ENCODE results near the gene ATRIP.

DNA sequence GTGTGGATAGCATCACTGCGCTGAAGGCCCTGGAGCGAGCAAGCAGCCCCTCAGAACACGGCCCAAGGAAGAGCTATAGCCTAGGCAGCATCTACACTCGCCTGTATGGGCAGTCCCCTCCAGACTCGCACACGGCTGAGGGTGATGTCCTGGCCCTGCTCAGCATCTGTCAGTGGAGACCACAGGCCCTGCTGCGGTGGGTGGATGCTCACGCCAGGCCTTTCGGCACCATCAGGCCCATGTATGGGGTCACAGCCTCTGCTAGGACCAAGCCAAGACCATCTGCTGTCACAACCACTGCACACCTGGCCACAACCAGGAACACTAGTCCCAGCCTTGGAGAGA is 20.5 kb downstream of the ATRIP start:
- TF ChIP-seq EZH2 (IDR thresholded peaks at IDR 0.05; ENCODE audit: insufficient read depth, poor library complexity, severe bottlenecking): no peak
- TF ChIP-seq EZH2phosphoT487 (IDR thresholded peaks at IDR 0.05; ENCODE audit: insufficient read depth, low read depth): no peak
